ENCODE measurements around the gene PTCD1. TPM values are rescaled to one million over a fixed set of nuclear protein-coding genes. Genes with fewer than 3 reads are reported as not detected.
A peak's percentile ranks its signal among the peaks of the same experiment; 100 is the strongest.

Gene PTCD1
- polyA plus RNA-seq, 1 donor (not counting 4 experiments of a cell fraction or from before 2014, with no cell fraction given): 2.8 TPM

- Histone ChIP-seq H3K9me1 (ENCODE audit: control insufficient read depth, extremely low read depth, insufficient read depth, low read length) (no peaks in the 10 kb centered on the region), H2AFZ (ENCODE audit: control insufficient read depth, low read length) (no peak overlapping the region), H3K9ac (ENCODE audit: control insufficient read depth, extremely low read depth, insufficient read depth, low read length) (no peak overlapping the region), H3K4me1 (ENCODE audit: control insufficient read depth, extremely low read depth, insufficient read depth, low read length) (no peaks in the 10 kb centered on the region), H3K27ac (ENCODE audit: control insufficient read depth, insufficient read depth, low read length) (no peak overlapping the region), H3K36me3 (ENCODE audit: control insufficient read depth in 2 of 2, extremely low read depth in 1 of 2, insufficient read depth in 2 of 2, low read length in 2 of 2) (peaks cover 50 to 54% of the 10 kb centered on the region in 2 experiments), H3K9me3 (ENCODE audit: control insufficient read depth, low read depth, low read length) (no peaks in the 10 kb centered on the region), H4K20me1 (ENCODE audit: control insufficient read depth, extremely low read depth, insufficient read depth, low read length) (no peaks in the 10 kb centered on the region), H3K79me2 (ENCODE audit: control insufficient read depth, insufficient read depth, low read length) (no peaks in the 10 kb centered on the region), H3K4me3 (ENCODE audit: control insufficient read depth in 2 of 3, extremely low read depth in 1 of 3, insufficient read depth in 2 of 3, low read depth in 1 of 3, low read length in 3 of 3) (no peak overlapping the region), H3K4me2 (ENCODE audit: control insufficient read depth, extremely low read depth, insufficient read depth, low read depth, low read length) (no peak overlapping the region), H3K27me3 (ENCODE audit: control insufficient read depth, extremely low read depth, insufficient read depth, low read length) (no peaks in the 10 kb centered on the region)
- TF ChIP-seq EZH2 (IDR thresholded peaks at IDR 0.05; ENCODE audit: low read length): no peak
- dilution Hi-C loops (cut with MboI; ENCODE audit: extremely low pct_ligation_motif_present, low sequenced_read_pairs): no loop called here
- no peak for FAIRE-seq
- no peak for DNase-seq (ENCODE audit: low read depth, low spot score)
These were observed 10.3 kb upstream of the PTCD1 start for GRCh38 chr7:99448855-99449254.

GRCh38 chr7:99447943-99448342 is 9.3 kb upstream of the PTCD1 start:
- H3K79me2 ChIP-seq (ENCODE audit: control insufficient read depth, insufficient read depth, low read length): no peaks in the 10 kb centered on the region
- no peaks in the 10 kb centered on the region for H3K9me1 ChIP-seq (ENCODE audit: control insufficient read depth, extremely low read depth, insufficient read depth, low read length)
- no peaks in the 10 kb centered on the region for H3K27me3 ChIP-seq (ENCODE audit: control insufficient read depth, extremely low read depth, insufficient read depth, low read length)
- H3K4me1 ChIP-seq (ENCODE audit: control insufficient read depth, extremely low read depth, insufficient read depth, low read length): no peaks in the 10 kb centered on the region
- H3K9me3 ChIP-seq (ENCODE audit: control insufficient read depth, low read depth, low read length): no peaks in the 10 kb centered on the region
- FAIRE-seq (no peak), DNase-seq (ENCODE audit: low read depth, low spot score) (no peak)
- H3K36me3 ChIP-seq (ENCODE audit: control insufficient read depth in 2 of 2, extremely low read depth in 1 of 2, insufficient read depth in 2 of 2, low read length in 2 of 2): peaks cover 48 to 51% of the 10 kb centered on the region in 2 experiments
- no peak overlapping the region for H3K27ac ChIP-seq (ENCODE audit: control insufficient read depth, insufficient read depth, low read length)
- no peak overlapping the region for H3K9ac ChIP-seq (ENCODE audit: control insufficient read depth, extremely low read depth, insufficient read depth, low read length)
- no peak overlapping the region for H3K4me2 ChIP-seq (ENCODE audit: control insufficient read depth, extremely low read depth, insufficient read depth, low read depth, low read length)
- TF ChIP-seq CTCF (optimal IDR thresholded peaks at IDR 0.05 in 1 of 3, IDR thresholded peaks at IDR 0.05 in 1 of 3, conservative IDR thresholded peaks at IDR 0.05 in 1 of 3; ENCODE audit: extremely low read depth in 1 of 3, insufficient read depth in 2 of 3, low read length in 3 of 3) (peak in 2 of 3 experiments; percentile 9 to 39), EZH2 (IDR thresholded peaks at IDR 0.05; ENCODE audit: low read length) (no peak)
- H4K20me1 ChIP-seq (ENCODE audit: control insufficient read depth, extremely low read depth, insufficient read depth, low read length): no peaks in the 10 kb centered on the region
- dilution Hi-C loops (cut with MboI; ENCODE audit: extremely low pct_ligation_motif_present, low sequenced_read_pairs): no loop called here
- H3K4me3 ChIP-seq (ENCODE audit: control insufficient read depth in 2 of 3, extremely low read depth in 1 of 3, insufficient read depth in 2 of 3, low read depth in 1 of 3, low read length in 3 of 3): no peak overlapping the region
- H2AFZ ChIP-seq (ENCODE audit: control insufficient read depth, low read length): no peak overlapping the region

- no peak overlapping the region for H3K4me3 ChIP-seq (ENCODE audit: control insufficient read depth in 2 of 3, extremely low read depth in 1 of 3, insufficient read depth in 2 of 3, low read depth in 1 of 3, low read length in 3 of 3)
- H3K27ac ChIP-seq (ENCODE audit: control insufficient read depth, insufficient read depth, low read length): no peak overlapping the region
- no peaks in the 10 kb centered on the region for H3K27me3 ChIP-seq (ENCODE audit: control insufficient read depth, extremely low read depth, insufficient read depth, low read length)
- no peaks in the 10 kb centered on the region for H3K9me1 ChIP-seq (ENCODE audit: control insufficient read depth, extremely low read depth, insufficient read depth, low read length)
- no peak overlapping the region for H3K4me2 ChIP-seq (ENCODE audit: control insufficient read depth, extremely low read depth, insufficient read depth, low read depth, low read length)
- FAIRE-seq (no peak), DNase-seq (ENCODE audit: low read depth, low spot score) (no peak)
- no peaks in the 10 kb centered on the region for H3K4me1 ChIP-seq (ENCODE audit: control insufficient read depth, extremely low read depth, insufficient read depth, low read length)
- dilution Hi-C loops (cut with MboI; ENCODE audit: extremely low pct_ligation_motif_present, low sequenced_read_pairs): no loop called here
- H4K20me1 ChIP-seq (ENCODE audit: control insufficient read depth, extremely low read depth, insufficient read depth, low read length): no peaks in the 10 kb centered on the region
- TF ChIP-seq EZH2 (IDR thresholded peaks at IDR 0.05; ENCODE audit: low read length) (no peak), CTCF (optimal IDR thresholded peaks at IDR 0.05 in 1 of 3, IDR thresholded peaks at IDR 0.05 in 1 of 3, conservative IDR thresholded peaks at IDR 0.05 in 1 of 3; ENCODE audit: extremely low read depth in 1 of 3, insufficient read depth in 2 of 3, low read length in 3 of 3) (no peak)
- no peak overlapping the region for H3K9ac ChIP-seq (ENCODE audit: control insufficient read depth, extremely low read depth, insufficient read depth, low read length)
- H2AFZ ChIP-seq (ENCODE audit: control insufficient read depth, low read length): no peak overlapping the region
- H3K9me3 ChIP-seq (ENCODE audit: control insufficient read depth, low read depth, low read length): no peaks in the 10 kb centered on the region
- H3K79me2 ChIP-seq (ENCODE audit: control insufficient read depth, insufficient read depth, low read length): peaks cover 3% of the 10 kb centered on the region
- H3K36me3 ChIP-seq (ENCODE audit: control insufficient read depth in 2 of 2, extremely low read depth in 1 of 2, insufficient read depth in 2 of 2, low read length in 2 of 2): peaks cover 39 to 44% of the 10 kb centered on the region in 2 experiments
These were observed 7.5 kb upstream of the PTCD1 start for GRCh38 chr7:99446096-99446495.
